HG03565 (cell line): ENCODE measurements around the gene LCK.
"Not testable (repeated sequence)": the region's sequence is repeated elsewhere in the genome, so short reads cannot be mapped to it uniquely, and the experiment has no call there.

ENCODE experiments used
- ATAC-seq: cut with Tn5 transposase; IDR thresholded peaks from one replicate; pipeline ENCODE4 v1.9.1; 2021; ENCODE audit warnings: mild to moderate bottlenecking, moderate library complexity; ENCODE audit not compliant: unreplicated experiment

Gene LCK

GRCh38 chr1:32239337-32239736 lies 11.7 kb upstream of the LCK start:
- no peak for ATAC-seq

- ATAC-seq = no peak
Observed at GRCh38 chr1:32239790-32240139, 11.3 kb upstream of the LCK start.

GRCh38 chr1:32240140-32240951 lies 10.7 kb upstream of the LCK start:
- ATAC-seq = no peak

- no peak for ATAC-seq
Observed at GRCh38 chr1:32241001-32241763, 9.9 kb upstream of the LCK start.

GRCh38 chr1:32242341-32242851 lies 8.7 kb upstream of the LCK start:
- no peak for ATAC-seq

- ATAC-seq = no peak
Observed at GRCh38 chr1:32246888-32247273, 4.2 kb upstream of the LCK start, which contains the start of gene FAM167B. FAM167B (plus strand) TSS chr1:32247222; CDS start chr1:32247422, 200 bp downstream.

- ATAC-seq = no peak
Observed at GRCh38 chr1:32247452-32247851, 3.6 kb upstream of the LCK start.

GRCh38 chr1:32247983-32248889 lies 2.8 kb upstream of the LCK start:
- ATAC-seq = no peak

GRCh38 chr1:32249831-32250525 lies 1.1 kb upstream of the LCK start:
- peak; percentile 35 for ATAC-seq

GRCh38 chr1:32255072-32256071 lies 4.3 kb downstream of the LCK start:
- no peak for ATAC-seq

GRCh38 chr1:32256473-32257226 lies 5.6 kb downstream of the LCK start:
- ATAC-seq = no peak

GRCh38 chr1:32257227-32257508 lies 6.1 kb downstream of the LCK start:
- no peak for ATAC-seq

GRCh38 chr1:32263236-32263593 lies 12.2 kb downstream of the LCK start:
- ATAC-seq = not testable (repeated sequence)

GRCh38 chr1:32263744-32264143 lies 12.7 kb downstream of the LCK start:
- no peak for ATAC-seq

- ATAC-seq = no peak
Observed at GRCh38 chr1:32265846-32266245, 14.8 kb downstream of the LCK start.

GRCh38 chr1:32266921-32267591 lies 16.0 kb downstream of the LCK start:
- ATAC-seq = no peak

- ATAC-seq = no peak
Observed at GRCh38 chr1:32269744-32270143, 18.7 kb downstream of the LCK start.
